ENCODE data around the gene MINAR2.

- TF ChIP-seq POLR2A (IDR thresholded peaks at IDR 0.05): no peak
- no peak for TF ChIP-seq CTCF (IDR thresholded peaks at IDR 0.05)
- no peak for TF ChIP-seq POLR2AphosphoS5 (IDR thresholded peaks at IDR 0.05)
- TF ChIP-seq EP300 (IDR thresholded peaks at IDR 0.05): no peak
Measured at GRCh38 chr5:129747572-129748407, at the start of gene MINAR2.
